Measurements from ENCODE around the gene FOXK2. TPM values are rescaled to one million over a fixed set of nuclear protein-coding genes. Genes with fewer than 3 reads are reported as not detected.

The FOXK2 gene
- total RNA-seq, 1 donor from 2014 or later, result 44.0 TPM

GRCh38 chr17:82588266-82589175 is 69.0 kb downstream of the FOXK2 start:
- peaks cover 31% of the 10 kb centered on the region for H3K36me3 ChIP-seq (ENCODE audit: control insufficient read depth, insufficient read depth, low read length)
- H3K4me3 ChIP-seq (ENCODE audit: low read depth, low read length), result no peak overlapping the region
- no peak for TF ChIP-seq CTCF (IDR thresholded peaks at IDR 0.05; ENCODE audit: insufficient read depth, low read length, severe bottlenecking)
- DNase-seq (ENCODE audit: low read depth) (no peak), FAIRE-seq (no peak)
- no peaks in the 10 kb centered on the region for H3K27me3 ChIP-seq (ENCODE audit: control insufficient read depth, insufficient read depth, low read length)

GRCh38 chr17:82589851-82590180 is 70.3 kb downstream of the FOXK2 start:
- TF ChIP-seq CTCF (IDR thresholded peaks at IDR 0.05; ENCODE audit: insufficient read depth, low read length, severe bottlenecking), result no peak

DNA sequence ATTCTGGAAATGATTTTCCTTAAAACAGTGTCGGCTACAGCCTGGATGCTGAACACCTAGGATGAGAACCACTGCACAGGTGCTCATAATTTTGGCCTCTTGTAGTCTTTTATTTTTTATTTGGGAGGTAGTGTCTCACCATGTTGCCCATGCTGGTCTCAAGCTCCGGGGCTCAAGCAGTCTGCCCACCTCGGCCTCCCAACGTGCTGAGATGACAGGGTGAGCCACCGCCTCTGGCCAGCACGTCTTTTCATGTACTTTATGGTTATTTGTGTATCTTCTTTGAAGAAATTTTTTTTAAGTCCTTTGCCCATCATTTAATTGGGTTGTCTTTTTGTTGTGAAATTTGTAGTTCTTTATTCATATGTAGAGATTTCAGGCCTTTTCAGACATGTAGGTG is 70.7 kb downstream of the FOXK2 start:
- DNase-seq (ENCODE audit: low read depth) (no peak), FAIRE-seq (no peak)
- TF ChIP-seq CTCF (IDR thresholded peaks at IDR 0.05; ENCODE audit: insufficient read depth, low read length, severe bottlenecking), result no peak
- Histone ChIP-seq H3K36me3 (ENCODE audit: control insufficient read depth, insufficient read depth, low read length) (peaks cover 25% of the 10 kb centered on the region), H3K4me3 (ENCODE audit: low read depth, low read length) (no peak overlapping the region), H3K27me3 (ENCODE audit: control insufficient read depth, insufficient read depth, low read length) (no peaks in the 10 kb centered on the region)

More at GRCh38 chr17:82589851-82590180, 70.3 kb downstream of the FOXK2 start:
- FAIRE-seq, result no peak
- Histone ChIP-seq H3K27me3 (ENCODE audit: control insufficient read depth, insufficient read depth, low read length) (no peaks in the 10 kb centered on the region), H3K4me3 (ENCODE audit: low read depth, low read length) (no peak overlapping the region), H3K36me3 (ENCODE audit: control insufficient read depth, insufficient read depth, low read length) (peaks cover 28% of the 10 kb centered on the region)
- DNase-seq (ENCODE audit: low read depth), result no peak

GRCh38 chr17:82590881-82591539 is 71.5 kb downstream of the FOXK2 start:
- no peak for TF ChIP-seq CTCF (IDR thresholded peaks at IDR 0.05; ENCODE audit: insufficient read depth, low read length, severe bottlenecking)
- no peak overlapping the region for H3K4me3 ChIP-seq (ENCODE audit: low read depth, low read length)
- H3K36me3 ChIP-seq (ENCODE audit: control insufficient read depth, insufficient read depth, low read length), result peaks cover 27% of the 10 kb centered on the region
- DNase-seq (ENCODE audit: low read depth), result no peak
- no peak for FAIRE-seq
- H3K27me3 ChIP-seq (ENCODE audit: control insufficient read depth, insufficient read depth, low read length), result no peaks in the 10 kb centered on the region

- peaks cover 35% of the 10 kb centered on the region for H3K36me3 ChIP-seq (ENCODE audit: control insufficient read depth, insufficient read depth, low read length)
- no peak for TF ChIP-seq CTCF (IDR thresholded peaks at IDR 0.05; ENCODE audit: insufficient read depth, low read length, severe bottlenecking)
- no peak for FAIRE-seq
- peak; percentile 35 for DNase-seq (ENCODE audit: low read depth)
- no peak overlapping the region for H3K4me3 ChIP-seq (ENCODE audit: low read depth, low read length)
- H3K27me3 ChIP-seq (ENCODE audit: control insufficient read depth, insufficient read depth, low read length), result no peaks in the 10 kb centered on the region
Measured at GRCh38 chr17:82592289-82592766, 72.8 kb downstream of the FOXK2 start.

Data from bronchial epithelial cell (primary cell).